Bronchial smooth muscle cell (primary cell): ENCODE measurements around the gene CHST1. TPM values are rescaled to one million over a fixed set of nuclear protein-coding genes. Genes with fewer than 3 reads are reported as not detected.

Experiments used
- total RNA-seq: library from RNA; depleted of rRNA; stranded (reverse); fragments of >200 nt; gene quantifications from 2 replicates; pipeline ENCODE4 v1.2.1, GENCODE V29; 2014

The CHST1 gene, protein sequence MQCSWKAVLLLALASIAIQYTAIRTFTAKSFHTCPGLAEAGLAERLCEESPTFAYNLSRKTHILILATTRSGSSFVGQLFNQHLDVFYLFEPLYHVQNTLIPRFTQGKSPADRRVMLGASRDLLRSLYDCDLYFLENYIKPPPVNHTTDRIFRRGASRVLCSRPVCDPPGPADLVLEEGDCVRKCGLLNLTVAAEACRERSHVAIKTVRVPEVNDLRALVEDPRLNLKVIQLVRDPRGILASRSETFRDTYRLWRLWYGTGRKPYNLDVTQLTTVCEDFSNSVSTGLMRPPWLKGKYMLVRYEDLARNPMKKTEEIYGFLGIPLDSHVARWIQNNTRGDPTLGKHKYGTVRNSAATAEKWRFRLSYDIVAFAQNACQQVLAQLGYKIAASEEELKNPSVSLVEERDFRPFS
- total RNA-seq, result under 0.01 and 0.32 TPM in 2 replicates

GRCh38 chr11:45665206-45665932, at the start of gene CHST1:
CHST1 (minus strand) TSS chr11:45665622; CDS start chr11:45650923, 14,699 bp downstream.

Other genes with a start within 250 kb of the CHST1 start
- 5.0 and 5.1 TPM in 2 replicates for gene SLC35C1, start 139.5 kb upstream of the CHST1 start, total RNA-seq
- gene CRY2, start 181.9 kb upstream of the CHST1 start, total RNA-seq, result 12.9 and 18.4 TPM in 2 replicates
- 9.4 and 9.5 TPM in 2 replicates for gene MAPK8IP1, start 220.0 kb upstream of the CHST1 start, total RNA-seq
- gene FREY1, start 241.6 kb upstream of the CHST1 start, total RNA-seq, result 1.2 and 2.2 TPM in 2 replicates